Hepatocyte (in vitro differentiated cells): Measurements from ENCODE around the gene NRTN.

ENCODE experiments used
- CTCF ChIP-seq: fragments of 200-600 bp; sonication (generic); IDR thresholded peaks from 2 replicates; pipeline ENCODE4 v1.5.1; 2016; ENCODE audit warnings: antibody characterized with exemption, mild to moderate bottlenecking; ENCODE audit not compliant: poor library complexity
- EZH2 ChIP-seq: fragments of 200-600 bp; sonication (generic); IDR thresholded peaks from 2 replicates; pipeline ENCODE4 v1.6.1; 2016; ENCODE audit warnings: antibody characterized with exemption, mild to moderate bottlenecking, borderline replicate concordance

- TF ChIP-seq CTCF (no peak), EZH2 (no peak)
Observed at GRCh38 chr19:5825178-5825577, 20.3 kb downstream of the NRTN start.
